Stimulated activated CD4-positive, alpha-beta T cell treated with anti-CD3 and anti-CD28 coated beads, Interleukin-1b, Interleukin-23, amount 100 ng/mL, for 48 hours (primary cell): ENCODE results near the gene ZNF514.
A peak's percentile ranks its signal among the peaks of the same experiment; 100 is the strongest.
"Not testable (repeated sequence)": the region's sequence is repeated elsewhere in the genome, so short reads cannot be mapped to it uniquely, and the experiment has no call there.

Source experiments
- DNase-seq: peaks from one replicate; pipeline ENCODE4 v3.0.0-alpha.2; 2020

ZNF514 gene

DNA sequence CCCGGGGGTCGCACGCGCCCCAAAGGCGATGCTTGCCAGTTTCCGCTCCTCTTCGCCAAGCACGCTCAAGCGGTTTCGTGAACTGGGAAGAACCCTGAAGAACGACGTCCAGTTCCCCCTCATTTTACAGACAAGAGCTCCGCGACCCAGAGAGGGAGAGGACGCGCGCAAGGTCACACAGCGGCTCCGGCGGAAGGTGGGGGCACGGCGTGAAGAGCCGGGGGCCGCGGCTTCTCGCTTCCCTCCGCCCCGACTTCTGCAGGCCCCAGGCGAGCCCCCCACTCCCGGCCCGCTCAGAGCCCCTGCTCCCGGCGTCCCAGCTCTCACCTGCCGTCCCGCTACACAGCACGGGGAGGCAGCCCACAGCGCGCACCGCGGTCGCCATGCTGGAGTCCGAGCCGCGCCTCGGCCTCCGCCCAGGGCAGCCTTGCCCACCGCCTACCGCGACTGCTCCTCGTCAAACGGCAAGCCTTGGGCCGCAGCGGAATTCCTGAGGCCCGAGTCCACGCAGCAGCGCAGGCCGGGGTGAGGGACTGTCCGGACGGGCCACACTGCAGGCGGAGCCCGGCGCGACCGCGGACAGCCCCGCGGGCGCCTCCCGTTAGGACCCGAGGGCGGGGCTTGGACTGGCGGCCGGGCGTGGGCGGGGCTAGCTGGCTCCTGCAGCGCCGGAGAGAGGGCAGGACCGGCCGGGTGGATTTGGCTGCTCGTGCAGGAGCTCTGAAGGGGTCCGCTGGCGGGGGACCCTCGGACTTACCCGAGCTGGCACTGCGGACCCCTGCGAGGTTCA is 38.0 kb downstream of the ZNF514 start, which contains the start of gene MRPS5:
TSS of gene MRPS5 (minus strand) at position 402 of the 790 bp plus-strand sequence. CDS start at position 385, 17 bp downstream.
- DNase-seq, result peak; percentile 85

DNA sequence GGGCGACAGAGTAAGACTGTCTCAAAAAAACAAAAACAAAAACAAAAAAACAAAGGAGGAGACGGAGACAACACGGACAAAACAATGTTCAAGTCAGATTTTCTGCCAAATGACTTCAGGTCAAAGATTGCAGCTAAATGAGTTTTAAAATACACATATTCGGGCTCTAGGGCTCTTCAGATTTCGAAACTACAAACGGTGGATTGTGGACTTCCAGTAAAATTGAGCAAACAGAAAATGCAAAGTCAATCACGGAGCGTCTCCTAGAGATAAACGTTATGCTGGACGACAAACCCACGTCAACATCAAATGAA is 38.6 kb downstream of the ZNF514 start:
- no peak for DNase-seq

DNA sequence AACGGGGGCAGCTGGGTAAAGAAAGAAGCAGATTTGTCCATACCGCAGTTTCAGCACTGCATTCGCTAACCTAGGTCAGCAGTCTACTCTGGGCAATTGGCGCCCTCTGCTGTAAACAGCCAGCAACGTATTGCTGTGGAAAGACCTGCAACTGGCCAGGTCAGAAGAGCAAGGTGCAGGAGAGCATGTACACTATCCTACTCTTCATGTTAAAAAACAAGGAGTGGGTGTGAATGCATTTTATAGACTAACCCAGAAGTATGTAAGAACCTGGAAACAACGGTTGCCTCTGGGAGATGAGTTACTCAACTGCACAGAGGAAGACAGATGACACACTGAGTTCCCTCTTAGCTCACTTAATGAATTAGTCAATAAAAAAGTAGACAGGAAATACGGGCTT is 44.2 kb downstream of the ZNF514 start:
- DNase-seq, result peak; percentile 64

DNA sequence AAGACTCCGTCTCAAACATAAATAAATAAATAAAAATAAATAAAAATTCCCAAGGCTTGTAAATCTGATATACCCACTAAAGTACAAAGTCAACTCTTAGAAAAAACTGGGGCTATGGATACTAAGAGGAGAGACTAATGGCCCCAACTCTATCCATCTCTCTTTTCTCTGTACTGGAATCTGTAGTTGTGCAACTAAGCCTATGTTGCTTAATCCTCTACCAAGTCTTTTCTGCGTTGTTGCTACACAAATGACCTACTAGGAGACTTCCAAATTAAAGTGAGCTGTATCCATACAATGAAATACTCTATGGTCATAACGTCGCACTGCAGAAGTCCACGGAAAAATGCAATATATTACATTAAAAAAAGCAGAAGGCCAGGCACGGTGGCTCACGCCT is 46.2 kb downstream of the ZNF514 start:
- DNase-seq, result no peak

DNA sequence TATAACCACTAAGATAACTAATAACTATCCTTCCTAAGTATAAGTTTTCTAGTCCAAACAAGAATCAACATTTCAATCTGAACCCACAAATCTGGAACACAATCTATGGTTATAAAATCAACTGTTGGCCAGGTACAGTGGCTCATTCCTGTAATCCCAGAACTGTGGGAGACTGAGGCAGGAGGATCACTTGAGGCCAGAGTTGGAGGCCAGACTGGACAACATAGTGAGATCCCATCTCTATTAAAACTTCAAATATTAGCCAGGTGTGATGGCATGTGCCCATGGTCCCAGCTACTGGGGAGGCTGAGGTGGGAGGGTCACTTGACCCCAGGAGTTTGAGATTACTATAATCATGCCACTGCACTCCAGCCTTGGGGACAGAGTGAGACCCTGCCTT is 49.3 kb downstream of the ZNF514 start:
- no peak for DNase-seq

DNA sequence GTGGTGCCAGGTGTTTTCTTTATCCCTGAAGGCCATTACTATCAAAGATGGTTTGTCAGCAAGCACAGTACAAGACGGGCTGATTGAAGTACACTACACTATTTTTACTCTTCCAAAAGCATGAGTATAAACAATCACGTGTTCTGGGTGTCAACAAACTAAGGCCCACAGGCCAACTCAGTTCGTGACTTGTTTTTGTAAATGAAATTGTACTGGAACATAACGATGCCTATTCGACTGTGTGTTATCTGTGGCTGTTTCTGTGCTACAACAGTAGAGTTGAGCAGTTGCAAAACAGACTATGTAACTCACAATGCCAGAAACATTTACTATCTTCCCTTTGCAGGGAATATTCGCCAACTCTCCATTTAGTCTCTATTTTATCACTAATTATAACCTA is 50.4 kb downstream of the ZNF514 start:
- DNase-seq, result no peak

DNA sequence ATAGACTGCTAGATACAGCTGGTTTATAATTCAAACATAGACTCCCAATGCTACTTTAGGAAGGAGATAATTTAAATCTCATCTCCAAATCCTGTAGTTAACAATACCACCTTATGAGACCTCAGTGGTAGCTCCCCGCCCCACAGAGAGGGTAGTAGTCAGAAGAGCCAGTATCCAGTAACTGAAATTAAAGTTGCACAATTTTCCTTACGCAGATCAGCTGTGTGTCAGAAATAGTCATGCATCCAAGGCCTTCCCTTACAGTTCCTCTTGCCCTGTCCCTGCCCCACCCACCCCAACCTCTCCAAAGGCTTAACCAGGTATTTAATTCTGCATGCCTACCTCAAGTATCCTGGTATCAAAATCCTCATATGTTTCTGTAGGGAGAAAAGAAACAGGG is 53.6 kb downstream of the ZNF514 start:
- DNase-seq, result no peak

DNA sequence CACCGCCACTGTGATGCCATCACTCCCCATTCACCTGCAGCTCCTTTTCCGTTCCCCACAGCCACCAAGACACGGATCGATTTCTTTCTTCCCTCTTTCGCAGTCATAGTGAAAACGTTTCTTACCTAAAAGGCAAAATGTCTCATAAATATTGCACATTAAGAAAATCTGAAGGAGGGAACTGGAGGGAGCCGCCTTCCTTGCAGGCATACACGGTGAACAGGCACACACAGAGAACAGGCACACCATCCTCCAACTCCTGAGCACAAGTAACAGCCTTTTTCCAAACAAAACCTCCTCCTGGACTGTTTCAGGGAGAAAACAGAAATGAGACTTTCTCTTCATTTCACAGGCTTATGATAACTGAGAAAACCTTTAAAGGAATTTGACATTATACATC is 55.0 kb downstream of the ZNF514 start:
- DNase-seq, result no peak

DNA sequence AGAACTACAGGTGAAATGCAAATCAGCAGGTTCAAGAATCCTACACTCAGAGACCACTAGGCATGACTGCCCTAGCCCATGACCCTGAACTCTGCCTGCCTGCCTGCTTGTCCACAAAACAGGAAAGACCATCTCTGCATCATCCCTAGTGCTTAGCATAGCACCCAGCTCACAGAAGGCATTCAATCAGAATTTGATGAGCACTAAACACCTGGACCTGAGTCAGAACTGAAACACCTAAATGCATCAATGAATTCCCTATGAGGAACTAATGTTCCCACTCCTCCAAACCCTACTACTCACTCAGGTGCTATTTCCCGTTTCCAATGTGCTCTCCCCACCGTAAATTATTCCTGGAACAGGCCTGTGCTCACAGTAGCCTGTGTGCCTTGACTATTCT is 59.7 kb downstream of the ZNF514 start:
- DNase-seq, result no peak

DNA sequence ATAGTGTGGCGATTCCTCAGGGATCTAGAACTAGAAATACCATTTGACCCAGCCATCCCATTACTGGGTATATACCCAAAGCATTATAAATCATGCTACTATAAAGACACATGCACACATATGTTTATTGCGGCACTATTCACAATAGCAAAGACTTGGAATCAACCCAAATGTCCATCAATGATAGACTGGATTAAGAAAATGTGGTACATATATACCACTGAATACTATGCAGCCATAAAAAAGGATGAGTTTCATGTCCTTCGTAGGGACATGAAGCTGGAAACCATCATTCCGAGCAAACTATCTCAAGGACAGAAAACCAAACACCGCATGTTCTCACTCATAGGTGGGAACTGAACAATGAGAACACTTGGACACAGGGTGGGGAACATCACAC is 61.4 kb downstream of the ZNF514 start:
- DNase-seq, result not testable (repeated sequence)
